Measurements from ENCODE around the gene WDR18.
A peak's percentile ranks its signal among the peaks of the same experiment; 100 is the strongest.

The WDR18 gene

GRCh38 chr19:991932-992669 lies 8.0 kb downstream of the WDR18 start:
- DNase-seq (ENCODE audit: low read depth in 2 of 2): no peak

- DNase-seq (ENCODE audit: low read depth in 2 of 2): no peak
Observed at GRCh38 chr19:992670-993055, 8.5 kb downstream of the WDR18 start.

GRCh38 chr19:993361-993830 lies 9.3 kb downstream of the WDR18 start:
- no peak for DNase-seq (ENCODE audit: low read depth in 2 of 2)

- no peak for DNase-seq (ENCODE audit: low read depth in 2 of 2)
Observed at GRCh38 chr19:993831-994393, 9.8 kb downstream of the WDR18 start.

GRCh38 chr19:994516-994915 lies 10.4 kb downstream of the WDR18 start:
- no peak for DNase-seq (ENCODE audit: low read depth in 2 of 2)

- DNase-seq (ENCODE audit: low read depth in 2 of 2): no peak
Observed at GRCh38 chr19:995051-995827, 11.1 kb downstream of the WDR18 start.

GRCh38 chr19:996051-996838 lies 12.1 kb downstream of the WDR18 start:
- DNase-seq (ENCODE audit: low read depth in 2 of 2): peak; percentile 49 to 52

GRCh38 chr19:998064-998463 lies 13.9 kb downstream of the WDR18 start:
- DNase-seq (ENCODE audit: low read depth in 2 of 2): no peak

- no peak for DNase-seq (ENCODE audit: low read depth in 2 of 2)
Observed at GRCh38 chr19:999379-999719, 15.2 kb downstream of the WDR18 start.

GRCh38 chr19:1000095-1000494 lies 15.9 kb downstream of the WDR18 start, which contains the start of gene GRIN3B:
GRIN3B (plus strand) TSS chr19:1000419; CDS start chr19:1000438, 19 bp downstream.
- peak; percentile 56 to 62 for DNase-seq (ENCODE audit: low read depth in 2 of 2)

- no peak for DNase-seq (ENCODE audit: low read depth in 2 of 2)
Observed at GRCh38 chr19:1000591-1001537, 16.7 kb downstream of the WDR18 start.

- peak; percentile 68 to 71 for DNase-seq (ENCODE audit: low read depth in 2 of 2)
Observed at GRCh38 chr19:1001538-1002166, 17.5 kb downstream of the WDR18 start.

- DNase-seq (ENCODE audit: low read depth in 2 of 2): no peak
Observed at GRCh38 chr19:1002600-1002999, 18.5 kb downstream of the WDR18 start.

- DNase-seq (ENCODE audit: low read depth in 2 of 2): no peak
Observed at GRCh38 chr19:1003283-1003682, 19.1 kb downstream of the WDR18 start.

GRCh38 chr19:1004204-1004802 lies 20.2 kb downstream of the WDR18 start:
- no peak for DNase-seq (ENCODE audit: low read depth in 2 of 2)

- DNase-seq (ENCODE audit: low read depth in 2 of 2): no peak
Observed at GRCh38 chr19:1004803-1005664, 20.9 kb downstream of the WDR18 start.

- DNase-seq (ENCODE audit: low read depth in 2 of 2): no peak
Observed at GRCh38 chr19:1006711-1007398, 22.7 kb downstream of the WDR18 start.

All from stimulated activated CD4-positive, alpha-beta T cell treated with anti-CD3 and anti-CD28 coated beads, Interleukin-1b, Interleukin-23, amount 100 ng/mL, for 4 hours (primary cell).